COLO829 (cell line): ENCODE measurements around the gene RPP40.

Source experiments
- DNase-seq: peaks from one replicate; pipeline ENCODE4 v3.0.0; 2012; ENCODE audit warnings: low spot score

The RPP40 gene

GRCh38 chr6:4969609-4970285 is 34.1 kb downstream of the RPP40 start:
- DNase-seq = no peak

DNA sequence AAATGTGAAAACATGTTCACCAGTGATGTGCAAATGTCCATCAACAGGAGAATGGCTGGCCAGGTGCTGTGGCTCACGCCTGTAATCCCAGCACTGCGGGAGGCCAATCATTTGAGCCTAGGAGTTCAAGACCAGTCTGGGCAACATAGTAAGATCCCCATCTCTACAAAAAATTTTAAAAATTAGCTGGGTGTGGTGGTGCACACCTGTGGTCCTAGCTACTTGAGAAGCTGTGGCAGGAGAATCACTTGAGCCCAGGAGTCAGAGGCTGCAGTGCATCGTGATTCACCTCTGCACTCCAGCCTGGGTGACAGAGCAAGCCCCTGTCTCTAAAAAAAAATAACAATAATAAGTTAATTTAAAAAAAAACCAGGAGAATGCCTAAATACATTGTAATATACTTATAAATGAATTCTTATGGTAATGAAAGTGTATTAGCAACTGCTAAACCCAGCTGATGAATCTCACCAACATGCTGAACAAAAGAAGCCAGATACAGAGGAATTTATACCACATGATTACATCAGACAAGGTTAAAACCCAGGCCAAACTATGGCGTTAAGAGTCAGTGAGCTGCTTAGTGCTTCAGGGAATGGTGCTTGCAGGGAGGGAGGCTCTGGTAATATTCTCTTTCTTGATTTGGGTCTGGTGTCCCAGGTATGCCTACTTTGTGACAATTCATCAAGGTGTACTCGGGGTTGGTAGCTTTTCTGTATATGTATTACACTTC is 36.4 kb downstream of the RPP40 start:
- no peak for DNase-seq

DNA sequence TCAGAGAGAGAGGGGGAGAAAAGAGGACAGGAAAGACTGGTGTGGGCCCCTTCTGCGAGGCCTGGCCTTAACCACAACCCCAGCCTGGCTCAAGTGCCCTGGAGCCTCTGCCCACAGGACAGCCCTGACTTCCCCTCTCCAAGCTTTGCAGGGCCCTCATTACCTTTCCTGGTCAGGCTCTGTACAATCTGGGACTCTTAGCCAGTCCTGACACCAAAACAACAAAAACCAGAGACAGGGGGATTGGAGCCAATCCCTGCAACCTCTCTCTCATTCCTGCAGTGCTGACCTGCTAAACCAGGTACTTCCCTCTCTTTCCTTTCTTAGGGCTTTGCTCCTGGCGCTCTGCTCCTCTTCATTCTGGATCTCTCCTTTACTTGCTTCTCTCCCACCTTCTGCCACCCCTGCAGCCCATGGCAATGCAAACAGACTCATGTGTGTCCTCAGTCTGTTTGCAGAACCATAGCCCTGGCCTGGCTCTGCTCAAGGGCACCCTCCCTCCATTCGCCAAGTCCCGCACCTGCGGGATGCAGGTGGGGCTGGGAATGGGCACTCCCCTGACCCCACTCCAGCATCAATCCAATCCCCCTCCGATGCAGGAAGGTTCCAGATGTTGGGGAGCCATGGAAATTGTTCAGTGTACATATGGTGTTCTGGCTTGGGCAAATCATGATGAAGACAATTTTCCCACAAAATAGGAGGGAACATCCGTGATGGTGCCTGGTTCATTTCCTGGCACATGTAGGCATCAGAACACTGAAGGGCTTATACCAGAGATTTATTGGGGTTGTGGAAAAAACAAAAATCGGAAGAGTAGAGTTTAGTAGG is 38.1 kb downstream of the RPP40 start:
- DNase-seq = no peak

- no peak for DNase-seq
Observed at GRCh38 chr6:4964675-4965561, 38.9 kb downstream of the RPP40 start.

- no peak for DNase-seq
Observed at GRCh38 chr6:4962905-4963304, 40.9 kb downstream of the RPP40 start.

DNA sequence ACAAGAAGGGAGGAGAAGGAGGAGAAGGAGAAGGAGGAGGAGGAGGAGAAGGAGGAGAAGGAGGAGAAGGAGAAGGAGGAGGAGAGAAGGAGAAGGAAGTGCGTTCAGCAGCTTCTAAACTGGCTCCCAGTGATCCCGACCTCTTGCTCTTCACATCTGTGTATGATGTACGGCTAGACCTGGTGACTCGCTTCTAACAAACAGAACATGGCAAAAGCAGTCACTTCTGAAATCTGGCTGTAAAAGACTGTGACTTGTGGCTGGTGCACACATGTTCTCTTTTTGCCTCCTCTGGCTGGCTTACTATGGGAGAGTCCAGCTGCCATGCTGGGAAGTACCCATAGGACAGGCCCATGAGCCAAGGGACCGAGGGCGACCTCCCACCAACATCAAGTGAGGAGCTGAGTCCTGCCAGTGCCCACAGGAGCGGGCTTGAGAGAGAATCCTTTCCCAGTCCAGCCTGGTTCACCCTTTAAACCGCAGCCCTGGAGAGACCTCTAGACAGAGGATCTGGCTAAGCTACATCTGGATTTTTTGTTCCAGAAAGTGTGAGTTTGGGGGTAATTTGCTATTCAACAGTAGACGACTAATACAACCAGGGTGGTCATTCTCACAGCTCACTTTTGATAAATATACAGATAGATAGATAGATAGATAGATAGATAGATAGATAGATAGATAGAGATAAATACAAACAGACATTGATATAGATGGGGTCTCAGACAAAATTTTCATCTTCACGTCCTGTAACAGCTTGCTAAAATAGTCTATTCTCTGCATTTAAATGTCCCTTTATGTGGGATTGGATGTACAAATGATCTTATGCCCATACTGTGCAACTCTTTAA is 42.3 kb downstream of the RPP40 start:
- no peak for DNase-seq

- no peak for DNase-seq
Observed at GRCh38 chr6:4958624-4959023, 45.2 kb downstream of the RPP40 start.

- no peak for DNase-seq
Observed at GRCh38 chr6:4957521-4958231, 46.2 kb downstream of the RPP40 start.

- no peak for DNase-seq
Observed at GRCh38 chr6:4956625-4957024, 47.2 kb downstream of the RPP40 start.

- DNase-seq = no peak
Observed at GRCh38 chr6:4953440-4953839, 50.4 kb downstream of the RPP40 start.

GRCh38 chr6:4950836-4951533 is 52.9 kb downstream of the RPP40 start:
- no peak for DNase-seq

DNA sequence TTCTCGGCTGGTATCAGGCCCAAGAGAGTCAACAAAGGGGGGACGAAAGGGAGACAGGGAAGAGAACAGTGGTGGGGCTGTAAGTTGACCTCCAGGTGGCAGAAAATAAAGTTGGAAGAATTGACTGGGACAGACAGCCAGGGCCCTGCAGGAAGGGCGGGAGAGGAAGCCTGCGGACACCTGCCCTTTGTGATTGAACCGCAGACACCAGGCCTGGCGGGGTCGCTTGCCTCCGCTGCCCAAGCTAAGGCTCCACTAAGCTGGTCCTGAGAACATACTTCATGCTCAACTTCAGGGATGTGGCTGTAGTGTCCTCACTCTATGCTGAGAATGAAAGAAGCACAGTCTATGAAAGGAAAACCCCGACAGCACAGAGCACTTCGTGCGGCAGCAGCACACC is 53.8 kb downstream of the RPP40 start:
- DNase-seq = no peak

GRCh38 chr6:4948781-4949450 is 54.9 kb downstream of the RPP40 start:
- DNase-seq = no peak

GRCh38 chr6:4947716-4948115 is 56.1 kb downstream of the RPP40 start:
- DNase-seq = no peak

- DNase-seq = no peak
Observed at GRCh38 chr6:4946521-4946920, 57.3 kb downstream of the RPP40 start.
